ENCODE measurements around the gene FAM20A.

Gene FAM20A

GRCh38 chr17:68489919-68490318, 111.2 kb downstream of the FAM20A start:
- DNase-seq, result no peak

Measured in GF-D8 (cell line).